GM19467 (cell line): ENCODE measurements around the gene R3HDM2.

ENCODE experiments used
- ATAC-seq: cut with Tn5 transposase; IDR thresholded peaks from one replicate; pipeline ENCODE4 v1.9.1; 2021; ENCODE audit warnings: mild to moderate bottlenecking, moderate library complexity; ENCODE audit not compliant: unreplicated experiment

R3HDM2 gene

DNA sequence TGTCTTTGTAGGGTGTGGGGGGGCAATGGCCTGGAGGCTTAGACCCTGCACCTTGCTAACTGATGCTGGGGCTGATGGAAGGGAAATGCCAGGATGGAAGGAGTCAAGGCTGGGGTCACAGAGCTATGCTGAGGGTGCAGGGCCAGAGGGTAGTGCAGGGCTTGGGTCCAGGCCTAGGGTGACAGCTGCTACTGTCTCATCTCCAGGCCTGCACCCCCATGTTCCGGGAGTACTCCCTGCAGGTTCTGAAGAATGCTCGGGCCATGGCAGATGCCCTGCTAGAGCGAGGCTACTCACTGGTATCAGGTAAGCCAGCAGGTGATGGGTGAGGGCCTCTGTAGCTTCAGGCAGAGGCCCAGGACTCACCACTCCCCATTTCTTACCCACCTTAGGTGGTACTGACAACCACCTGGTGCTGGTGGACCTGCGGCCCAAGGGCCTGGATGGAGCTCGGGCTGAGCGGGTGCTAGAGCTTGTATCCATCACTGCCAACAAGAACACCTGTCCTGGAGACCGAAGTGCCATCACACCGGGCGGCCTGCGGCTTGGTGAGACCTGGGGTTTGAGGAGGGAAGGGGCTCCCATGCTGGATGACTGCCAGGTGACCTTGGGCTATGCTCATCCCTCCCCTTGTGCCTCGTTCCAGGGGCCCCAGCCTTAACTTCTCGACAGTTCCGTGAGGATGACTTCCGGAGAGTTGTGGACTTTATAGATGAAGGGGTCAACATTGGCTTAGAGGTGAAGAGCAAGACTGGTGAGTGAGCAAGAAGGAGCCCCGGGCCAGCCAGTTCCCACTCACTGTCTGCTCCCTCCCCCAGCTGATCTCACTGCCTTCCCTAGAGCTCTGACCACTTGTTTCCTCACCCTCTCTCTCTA is 197.2 kb downstream of the R3HDM2 start:
- no peak for ATAC-seq

- no peak for ATAC-seq
Measured at GRCh38 chr12:57232156-57232756, 198.6 kb downstream of the R3HDM2 start.

DNA sequence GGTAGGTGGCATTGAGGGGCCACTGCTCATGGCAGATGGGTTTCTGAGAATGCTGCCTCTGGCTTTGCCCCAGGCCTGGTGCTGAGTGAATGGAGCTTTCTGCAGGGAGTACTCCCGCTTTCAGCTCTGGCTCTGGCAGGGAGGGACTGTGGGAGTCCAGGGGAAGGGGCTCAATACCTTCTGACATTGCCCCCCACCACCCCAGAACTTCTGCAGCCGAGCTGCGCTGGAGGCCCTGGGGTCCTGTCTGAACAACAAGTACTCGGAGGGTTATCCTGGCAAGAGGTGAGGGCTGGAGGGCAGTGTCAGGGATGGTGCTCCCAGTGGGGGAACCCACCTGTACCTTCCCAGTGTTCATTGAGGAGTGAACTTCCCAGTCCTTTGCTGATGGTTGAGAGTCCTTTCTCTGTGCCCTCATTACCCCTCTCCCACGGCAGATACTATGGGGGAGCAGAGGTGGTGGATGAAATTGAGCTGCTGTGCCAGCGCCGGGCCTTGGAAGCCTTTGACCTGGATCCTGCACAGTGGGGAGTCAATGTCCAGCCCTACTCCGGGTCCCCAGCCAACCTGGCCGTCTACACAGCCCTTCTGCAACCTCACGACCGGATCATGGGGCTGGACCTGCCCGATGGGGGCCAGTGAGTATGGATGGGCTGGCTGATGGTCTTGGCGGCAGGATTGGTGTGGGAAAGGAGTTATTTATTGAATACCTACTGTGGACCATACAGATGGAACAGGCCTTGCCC is 199.4 kb downstream of the R3HDM2 start:
- no peak for ATAC-seq

DNA sequence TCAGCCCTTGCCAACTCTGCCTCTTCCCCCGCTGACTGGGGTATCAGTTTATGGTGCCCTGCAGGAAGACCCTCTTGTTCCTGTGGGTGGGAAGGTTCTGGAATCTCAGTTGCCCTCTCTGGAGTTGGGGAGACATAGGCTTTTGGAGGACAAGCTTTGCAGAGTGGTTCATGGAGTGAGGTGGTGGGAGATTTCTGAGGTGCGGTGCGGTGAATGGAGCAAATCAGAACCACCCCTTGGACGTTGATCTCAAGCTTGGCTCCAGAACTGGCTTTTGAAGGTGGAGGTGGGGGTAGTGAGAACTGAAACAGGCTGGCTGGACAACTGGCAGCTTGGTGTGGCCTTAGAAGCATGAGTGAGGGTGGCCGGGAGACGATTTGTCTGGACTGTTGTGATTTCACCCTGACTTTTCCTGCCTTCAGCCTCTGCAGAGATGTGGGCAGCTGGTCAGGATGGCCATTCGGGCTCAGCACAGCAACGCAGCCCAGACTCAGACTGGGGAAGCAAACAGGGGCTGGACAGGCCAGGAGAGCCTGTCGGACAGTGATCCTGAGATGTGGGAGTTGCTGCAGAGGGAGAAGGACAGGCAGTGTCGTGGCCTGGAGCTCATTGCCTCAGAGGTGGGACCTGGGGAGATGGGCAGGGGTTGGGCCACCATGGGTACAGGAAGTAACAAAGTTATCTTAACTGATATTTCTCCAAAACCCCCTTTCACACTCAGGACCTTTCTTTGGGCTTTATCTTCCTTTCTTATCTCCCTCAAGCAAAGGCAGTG is 200.3 kb downstream of the R3HDM2 start:
- ATAC-seq, result no peak

GRCh38 chr12:57229634-57230380 is 201.0 kb downstream of the R3HDM2 start, which contains the start of gene SHMT2:
TSS of gene SHMT2 (plus strand) at chr12:57229711. CDS start at chr12:57229779, 68 bp downstream.
- peak; percentile 56 for ATAC-seq

DNA sequence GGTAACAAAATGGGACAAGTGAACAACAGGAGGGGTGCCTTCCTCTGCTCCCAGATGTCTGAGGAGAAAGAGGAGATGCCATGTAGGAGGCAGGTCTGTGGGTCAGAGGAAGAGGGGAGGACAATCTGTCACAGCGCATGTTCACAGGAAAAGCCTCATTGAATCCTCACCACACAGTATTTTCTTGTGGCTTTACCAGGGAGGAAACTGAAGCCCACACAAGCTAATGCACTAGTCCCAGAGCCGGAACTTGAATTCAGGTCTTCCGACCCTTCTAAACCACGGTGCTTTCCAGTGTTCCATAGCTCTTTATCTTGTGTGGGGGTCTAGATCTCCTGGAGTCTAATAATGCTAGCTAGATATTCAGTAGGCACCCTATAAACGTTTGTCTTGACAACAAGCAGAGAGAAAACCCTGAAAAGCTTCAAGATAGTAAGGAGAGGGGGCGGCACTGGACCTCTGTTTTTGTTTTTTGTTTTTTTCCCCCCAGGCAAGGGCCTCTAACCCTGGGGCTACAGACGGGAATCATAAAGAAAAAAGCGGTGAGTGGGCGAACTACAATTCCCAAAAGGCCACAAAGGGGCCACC is 201.7 kb downstream of the R3HDM2 start:
- no peak for ATAC-seq

- ATAC-seq, result no peak
Measured at GRCh38 chr12:57227315-57228115, 203.3 kb downstream of the R3HDM2 start.

DNA sequence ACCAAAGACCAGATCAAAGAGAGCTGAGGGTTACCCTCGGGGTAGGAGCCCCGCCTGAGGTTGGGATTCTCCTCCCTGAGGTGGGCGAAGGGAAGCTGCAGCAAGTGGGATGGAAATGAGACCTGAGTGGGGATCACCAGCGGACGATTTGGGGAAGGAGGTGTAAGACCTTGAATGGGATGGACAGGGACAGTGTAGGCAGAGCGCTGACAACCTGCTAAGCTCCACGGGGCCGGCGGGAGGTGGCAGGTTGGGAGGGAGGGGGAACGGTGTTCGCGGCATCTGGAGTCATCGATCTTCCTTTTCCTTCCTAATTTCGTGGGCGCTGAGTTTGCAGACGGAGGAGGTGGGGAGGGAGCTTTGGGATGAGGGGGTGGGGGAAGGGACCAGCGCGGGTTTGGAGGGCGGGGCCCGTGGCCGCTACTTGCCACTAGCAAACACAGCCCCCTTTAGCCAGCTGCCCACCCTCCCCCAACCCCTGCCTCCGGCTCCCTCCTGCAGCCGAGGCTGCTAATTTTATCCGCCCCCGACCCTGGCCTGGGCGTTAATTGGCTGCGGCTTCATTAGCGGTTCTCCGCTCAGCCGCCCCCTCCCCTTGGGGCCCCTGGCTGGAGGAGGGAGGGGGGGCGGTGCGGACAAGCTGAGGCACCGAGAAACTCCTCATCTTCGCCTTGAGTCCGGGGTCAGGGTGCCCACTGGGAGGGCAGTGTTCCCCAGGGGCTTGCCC is 204.1 kb downstream of the R3HDM2 start:
- no peak for ATAC-seq

DNA sequence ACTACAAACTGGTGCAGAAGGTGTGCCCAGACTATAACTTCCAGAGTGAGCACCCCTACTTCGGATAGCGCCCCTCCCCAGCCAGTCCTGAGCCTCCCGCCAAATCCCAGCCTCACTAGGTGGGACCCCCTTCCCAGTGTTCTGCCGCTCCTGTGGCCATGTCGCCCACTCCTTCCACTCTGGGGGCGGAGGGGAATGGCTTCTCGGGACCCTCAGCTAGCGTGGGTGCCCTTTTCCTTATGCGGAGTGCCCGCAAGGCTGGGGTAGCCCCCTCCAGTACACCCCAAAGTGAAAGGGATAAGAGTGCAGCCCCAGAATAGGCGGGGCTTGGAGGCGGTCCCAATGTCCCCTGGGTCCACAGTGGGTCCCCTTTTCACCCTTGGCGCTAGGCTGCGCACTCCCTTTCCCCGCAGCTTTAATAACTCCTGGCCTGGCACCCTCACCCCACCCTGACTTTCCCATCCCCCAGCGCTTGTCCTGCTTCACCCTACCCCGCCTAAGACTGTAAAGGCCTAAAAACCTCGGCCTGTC is 205.1 kb downstream of the R3HDM2 start:
- ATAC-seq, result no peak

DNA sequence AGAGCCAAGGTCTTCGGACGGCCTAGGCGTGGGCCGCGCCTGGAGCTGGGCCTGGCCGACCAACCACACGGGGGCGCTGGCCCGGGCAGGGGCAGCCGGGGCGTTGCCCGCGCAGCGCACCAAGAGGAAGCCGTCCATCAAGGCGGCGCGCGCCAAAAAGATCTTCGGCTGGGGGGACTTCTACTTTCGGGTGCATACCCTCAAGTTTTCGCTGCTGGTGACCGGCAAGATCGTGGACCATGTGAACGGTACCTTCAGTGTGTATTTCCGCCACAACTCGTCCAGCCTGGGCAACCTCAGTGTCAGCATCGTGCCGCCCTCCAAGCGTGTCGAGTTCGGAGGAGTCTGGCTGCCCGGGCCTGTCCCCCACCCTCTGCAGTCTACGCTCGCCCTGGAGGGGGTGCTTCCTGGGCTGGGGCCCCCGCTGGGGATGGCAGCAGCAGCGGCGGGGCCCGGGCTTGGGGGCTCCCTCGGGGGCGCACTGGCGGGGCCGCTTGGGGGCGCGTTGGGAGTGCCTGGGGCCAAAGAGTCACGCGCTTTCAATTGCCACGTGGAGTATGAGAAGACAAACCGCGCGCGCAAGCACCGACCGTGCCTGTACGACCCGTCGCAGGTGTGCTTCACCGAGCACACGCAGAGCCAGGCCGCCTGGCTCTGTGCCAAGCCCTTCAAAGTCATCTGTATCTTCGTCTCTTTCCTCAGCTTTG is 205.7 kb downstream of the R3HDM2 start:
- no peak for ATAC-seq

DNA sequence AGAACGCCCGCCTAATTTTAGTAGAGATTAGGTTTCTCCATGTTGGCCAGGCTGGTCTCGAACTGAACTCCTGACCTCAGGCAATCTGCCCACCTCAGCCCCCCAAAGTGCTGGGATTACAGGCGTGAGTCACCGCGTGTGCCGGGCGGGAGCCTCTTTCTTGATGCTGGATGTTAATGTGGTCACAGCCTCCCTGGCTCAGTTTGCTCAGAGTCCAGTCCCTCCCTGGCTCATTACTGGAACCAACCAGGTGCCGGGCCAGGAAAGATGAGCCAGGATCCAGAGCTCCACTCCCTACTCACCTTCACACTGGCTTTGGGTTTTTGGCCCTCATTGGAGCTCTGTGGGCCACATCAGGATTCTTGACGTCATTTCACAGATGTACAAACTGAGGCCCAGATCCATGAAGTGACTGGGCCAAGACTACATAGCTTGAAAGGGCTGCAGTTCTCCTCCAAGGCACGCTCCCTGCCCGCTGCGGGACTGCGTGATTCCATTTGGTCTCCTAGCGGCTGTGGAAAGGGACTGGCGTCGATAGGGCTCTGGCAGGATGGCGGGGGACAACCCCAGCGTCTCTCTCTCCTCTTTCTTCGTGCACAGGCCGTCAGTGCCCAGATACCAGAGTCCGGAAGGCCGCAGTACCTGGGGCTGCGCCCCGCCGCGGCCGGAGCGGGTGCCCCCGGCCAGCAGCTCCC is 206.4 kb downstream of the R3HDM2 start:
- ATAC-seq, result no peak

GRCh38 chr12:57223191-57224165 is 207.4 kb downstream of the R3HDM2 start:
- no peak for ATAC-seq

DNA sequence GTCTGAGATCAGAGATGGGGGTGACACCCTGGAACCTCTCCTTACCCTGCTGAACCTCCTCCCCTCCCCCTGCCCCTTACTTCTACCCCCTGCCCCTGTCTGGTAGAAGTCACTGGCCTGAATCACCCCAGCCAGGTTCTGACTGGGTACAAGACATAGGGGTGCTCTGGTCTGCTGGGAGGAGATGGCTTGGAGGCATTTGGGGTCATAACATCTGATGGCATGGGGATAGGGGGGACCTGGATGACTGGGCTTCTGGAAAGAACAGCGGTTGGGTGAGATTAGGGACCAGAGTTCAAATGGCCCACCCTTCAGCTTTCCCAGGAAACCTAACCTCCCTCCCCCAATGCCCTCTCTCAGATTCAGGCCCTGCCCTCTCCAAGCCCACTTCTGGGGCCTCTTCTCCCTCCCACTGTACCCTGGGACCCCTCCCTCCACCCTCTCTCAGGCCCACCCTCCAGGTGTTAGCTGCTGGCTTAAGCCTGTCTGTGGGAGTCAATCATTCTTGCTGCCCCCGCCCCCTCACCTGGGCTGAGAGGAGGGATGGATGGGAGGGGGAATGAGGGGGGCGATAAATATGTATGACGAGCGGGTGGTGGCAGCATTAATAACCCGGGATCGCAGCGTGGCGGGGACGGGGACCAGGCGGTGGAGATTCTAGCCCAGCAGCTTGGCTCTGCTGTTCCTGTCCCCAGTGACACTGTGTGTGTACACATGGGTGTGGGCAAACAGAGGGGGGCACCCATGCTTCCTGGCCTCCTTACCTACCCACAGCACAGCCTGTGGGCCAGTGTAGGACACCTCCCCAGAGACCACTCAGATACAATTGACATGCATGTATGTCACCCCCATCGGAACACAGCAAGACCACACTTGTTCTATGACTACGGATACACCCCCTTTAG is 208.3 kb downstream of the R3HDM2 start:
- ATAC-seq, result no peak

DNA sequence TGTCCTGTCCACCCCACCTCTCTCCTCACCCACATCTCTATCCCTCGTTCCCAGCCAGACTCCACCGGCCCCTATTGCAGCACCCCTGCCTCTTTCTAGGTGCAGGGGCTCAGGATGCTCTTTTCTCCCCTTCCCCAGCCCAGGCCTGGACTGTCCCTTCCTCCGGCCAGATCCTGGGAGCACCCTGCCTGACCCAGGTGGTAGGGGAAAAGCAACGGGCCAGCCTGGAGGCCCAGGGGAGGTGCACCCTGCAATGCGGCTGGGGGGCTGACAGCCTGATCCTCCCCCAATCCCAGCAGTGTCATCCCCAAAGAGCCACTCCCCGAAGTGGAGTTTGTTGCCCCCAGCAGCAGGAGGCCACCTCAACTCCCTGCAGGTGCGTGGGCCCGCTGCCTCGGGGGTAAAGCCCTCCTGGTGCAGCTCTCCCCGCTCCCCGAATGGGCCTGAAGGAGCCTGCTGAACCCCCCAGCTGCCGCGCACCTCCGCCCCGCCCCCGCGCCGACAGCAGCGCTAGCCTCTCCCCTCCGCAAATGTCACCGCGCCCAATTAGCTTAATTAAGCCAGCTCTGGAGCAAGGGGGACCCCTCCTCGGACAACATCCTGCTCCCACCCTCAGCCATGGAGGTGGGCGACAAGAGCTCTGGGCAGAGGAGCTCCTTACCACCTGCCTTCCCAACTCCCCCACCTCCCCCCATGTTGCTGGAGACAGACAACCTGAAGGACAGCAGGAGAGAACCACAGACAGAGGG is 209.5 kb downstream of the R3HDM2 start:
- ATAC-seq, result no peak
